ENCODE results near the gene ZC3H4.
"Not testable (repeated sequence)": the region's sequence is repeated elsewhere in the genome, so short reads cannot be mapped to it uniquely, and the experiment has no call there.

ZC3H4 gene

DNA sequence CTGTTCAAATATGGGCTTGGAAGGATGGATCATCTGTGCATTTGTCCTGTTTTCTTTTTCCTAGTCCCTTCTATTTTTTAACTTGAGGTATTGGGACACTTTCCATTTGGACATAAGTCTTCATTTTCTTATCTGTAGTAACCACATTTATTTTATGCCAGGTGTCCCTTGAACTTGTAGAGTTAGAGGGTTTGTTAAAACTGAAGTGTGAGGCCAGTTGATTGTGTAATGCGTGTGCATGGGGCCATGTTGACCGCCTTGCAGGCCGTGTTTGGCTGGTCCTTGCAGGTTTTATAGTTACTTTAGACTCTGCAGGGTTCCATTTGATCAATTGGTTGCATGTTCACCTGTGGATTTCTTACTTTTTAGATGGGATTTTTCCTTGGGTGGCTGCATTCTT is 38.1 kb upstream of the ZC3H4 start:
- H3K27ac ChIP-seq (ENCODE audit: low read depth, low read length) = peak overlapping the region; percentile 59

DNA sequence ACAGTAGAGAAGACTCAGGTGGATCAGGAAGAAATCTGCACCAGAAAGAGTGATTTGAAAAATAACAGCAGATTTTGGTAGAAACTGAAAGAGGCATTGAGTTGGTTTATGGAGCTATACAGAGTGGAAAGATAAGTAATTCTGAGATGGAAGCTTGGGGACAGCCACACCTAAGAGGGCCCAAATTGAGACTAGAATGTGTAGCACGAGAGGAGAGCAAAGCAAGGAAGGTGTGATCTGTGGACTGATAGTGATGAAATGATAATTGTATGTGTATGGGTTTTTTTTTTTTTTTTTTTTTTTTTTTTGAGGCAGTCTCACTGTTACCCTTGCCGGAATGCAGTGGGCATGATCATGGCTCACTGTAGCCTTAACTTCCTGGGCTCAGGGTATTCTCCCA is 33.3 kb upstream of the ZC3H4 start:
- no peaks in the 10 kb centered on the region for H3K9me3 ChIP-seq (ENCODE audit: control insufficient read depth, insufficient read depth, low read length)
- H3K27me3 ChIP-seq (ENCODE audit: control insufficient read depth, insufficient read depth, low read length) = no peaks in the 10 kb centered on the region
- H3K36me3 ChIP-seq (ENCODE audit: control insufficient read depth, insufficient read depth, low read length) = peaks cover 90% of the 10 kb centered on the region
- H3K4me3 ChIP-seq (ENCODE audit: low read depth, low read length) = no peak overlapping the region
- H3K27ac ChIP-seq (ENCODE audit: low read depth, low read length) = no peak overlapping the region
- H3K9ac ChIP-seq (ENCODE audit: low read depth, low read length) = no peak overlapping the region
- peaks cover 5% of the 10 kb centered on the region for H3K4me1 ChIP-seq (ENCODE audit: control insufficient read depth, insufficient read depth, low read length)

More for the DNA sequence above, 38.1 kb upstream of the ZC3H4 start:
- no peaks in the 10 kb centered on the region for H3K27me3 ChIP-seq (ENCODE audit: control insufficient read depth, insufficient read depth, low read length)
- no peak overlapping the region for H3K9ac ChIP-seq (ENCODE audit: low read depth, low read length)
- H3K4me1 ChIP-seq (ENCODE audit: control insufficient read depth, insufficient read depth, low read length) = peaks cover 12% of the 10 kb centered on the region
- H3K9me3 ChIP-seq (ENCODE audit: control insufficient read depth, insufficient read depth, low read length) = no peaks in the 10 kb centered on the region
- no peak overlapping the region for H3K4me3 ChIP-seq (ENCODE audit: low read depth, low read length)
- H3K36me3 ChIP-seq (ENCODE audit: control insufficient read depth, insufficient read depth, low read length) = peaks cover 91% of the 10 kb centered on the region

DNA sequence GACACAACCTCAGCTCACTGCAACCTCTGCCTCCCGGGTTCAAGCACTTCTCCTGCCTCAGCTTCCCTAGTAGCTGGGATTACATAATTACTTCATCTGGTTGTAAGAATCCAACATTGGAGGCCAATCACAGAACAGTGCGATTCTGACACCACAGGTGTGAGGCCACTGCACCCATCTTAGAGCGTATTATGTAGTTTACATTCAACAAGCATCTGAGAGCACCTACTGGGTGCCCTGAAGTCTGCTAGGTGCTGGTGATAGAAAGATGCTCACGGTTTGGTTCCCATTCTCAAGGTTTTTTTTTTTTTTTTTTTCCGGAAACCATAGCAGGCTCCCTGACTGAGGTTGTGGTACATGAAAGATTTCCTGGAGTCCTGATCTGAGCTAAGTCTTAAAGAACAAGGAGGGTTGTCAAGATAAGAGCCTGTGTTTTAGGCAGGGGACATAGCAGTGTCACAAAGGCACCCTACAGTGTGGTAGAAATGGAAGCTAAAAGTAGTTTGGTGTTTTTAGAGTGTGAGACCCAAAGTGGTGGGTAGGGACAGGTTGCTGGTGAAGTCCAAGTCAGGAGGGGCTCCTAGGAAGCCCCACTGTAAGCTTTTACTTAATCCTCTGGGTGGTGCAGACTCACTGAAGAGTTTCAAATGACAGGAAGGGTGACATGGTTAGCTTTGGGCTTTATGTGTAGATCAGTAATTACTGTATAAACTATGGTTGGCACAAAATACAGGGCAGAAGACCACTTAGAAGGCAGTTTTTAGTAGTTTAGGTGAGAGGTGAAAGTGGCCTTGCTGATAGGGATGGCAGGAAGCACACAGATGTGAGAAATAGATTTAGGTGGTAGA is 32.3 kb upstream of the ZC3H4 start:
- Histone ChIP-seq H3K9ac (ENCODE audit: low read depth, low read length) (no peak overlapping the region), H3K4me1 (ENCODE audit: control insufficient read depth, insufficient read depth, low read length) (no peaks in the 10 kb centered on the region), H3K36me3 (ENCODE audit: control insufficient read depth, insufficient read depth, low read length) (peaks cover 85% of the 10 kb centered on the region), H3K27ac (ENCODE audit: low read depth, low read length) (no peak overlapping the region), H3K27me3 (ENCODE audit: control insufficient read depth, insufficient read depth, low read length) (no peaks in the 10 kb centered on the region), H3K9me3 (ENCODE audit: control insufficient read depth, insufficient read depth, low read length) (no peaks in the 10 kb centered on the region), H3K4me3 (ENCODE audit: low read depth, low read length) (no peak overlapping the region)

DNA sequence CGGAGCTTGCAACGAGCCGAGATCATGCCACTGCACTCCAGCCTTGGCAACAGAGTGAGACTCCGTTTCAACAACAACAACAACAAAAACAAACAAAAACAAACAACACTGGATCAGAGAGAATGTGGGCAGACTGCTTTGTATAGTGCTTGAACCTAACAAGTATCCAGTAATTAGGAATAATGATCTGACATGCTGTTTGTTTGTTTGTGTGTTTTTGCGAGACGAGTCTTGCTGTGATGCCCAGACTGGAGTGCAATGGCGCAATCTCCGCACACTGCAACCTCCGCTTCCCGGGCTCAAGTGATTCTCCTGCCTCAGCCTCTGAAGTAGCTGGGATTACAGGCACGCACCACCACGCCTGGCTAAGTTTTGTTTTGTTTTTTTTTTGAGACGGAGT is 31.1 kb upstream of the ZC3H4 start:
- no peaks in the 10 kb centered on the region for H3K4me1 ChIP-seq (ENCODE audit: control insufficient read depth, insufficient read depth, low read length)
- H3K9ac ChIP-seq (ENCODE audit: low read depth, low read length) = no peak overlapping the region
- no peak overlapping the region for H3K4me3 ChIP-seq (ENCODE audit: low read depth, low read length)
- no peaks in the 10 kb centered on the region for H3K9me3 ChIP-seq (ENCODE audit: control insufficient read depth, insufficient read depth, low read length)
- no peaks in the 10 kb centered on the region for H3K27me3 ChIP-seq (ENCODE audit: control insufficient read depth, insufficient read depth, low read length)
- no peak overlapping the region for H3K27ac ChIP-seq (ENCODE audit: low read depth, low read length)
- H3K36me3 ChIP-seq (ENCODE audit: control insufficient read depth, insufficient read depth, low read length) = peaks cover 78% of the 10 kb centered on the region

DNA sequence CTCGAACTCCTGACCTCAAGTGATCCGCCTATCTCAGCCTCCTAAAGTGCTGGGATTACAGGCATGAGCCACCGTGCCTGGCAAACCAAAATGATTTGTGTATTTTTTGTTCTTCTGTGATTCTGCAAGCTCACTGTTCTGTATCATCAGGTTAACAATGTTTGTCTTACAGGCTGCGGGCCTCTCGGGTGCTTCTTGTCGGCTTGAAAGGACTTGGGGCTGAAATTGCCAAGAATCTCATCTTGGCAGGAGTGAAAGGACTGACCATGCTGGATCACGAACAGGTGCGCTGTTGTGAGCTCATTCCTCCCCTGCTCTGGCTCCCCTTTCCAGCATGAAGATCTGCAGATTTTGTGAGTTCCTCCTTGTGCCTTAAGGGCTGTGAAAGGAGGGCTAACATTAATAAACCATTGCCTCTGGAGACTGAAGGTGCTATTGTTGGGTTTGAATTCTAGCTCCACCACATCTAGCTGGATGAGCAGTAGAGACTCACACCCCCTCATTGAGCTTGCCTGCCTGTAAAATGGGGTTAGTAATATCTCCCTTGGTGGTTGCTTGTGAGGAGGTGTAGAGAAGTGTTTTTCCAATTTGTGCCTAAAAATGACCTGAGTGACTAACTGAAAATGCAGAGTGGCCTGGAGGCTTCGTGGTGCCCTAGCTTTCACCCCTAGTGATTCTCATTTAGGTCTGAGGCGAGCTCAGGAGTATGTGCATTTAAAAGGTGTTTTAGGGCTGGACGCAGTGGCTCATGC is 29.9 kb upstream of the ZC3H4 start:
- no peaks in the 10 kb centered on the region for H3K4me1 ChIP-seq (ENCODE audit: control insufficient read depth, insufficient read depth, low read length)
- H3K36me3 ChIP-seq (ENCODE audit: control insufficient read depth, insufficient read depth, low read length) = peaks cover 70% of the 10 kb centered on the region
- no peak overlapping the region for H3K27ac ChIP-seq (ENCODE audit: low read depth, low read length)
- no peak overlapping the region for H3K9ac ChIP-seq (ENCODE audit: low read depth, low read length)
- H3K9me3 ChIP-seq (ENCODE audit: control insufficient read depth, insufficient read depth, low read length) = no peaks in the 10 kb centered on the region
- H3K4me3 ChIP-seq (ENCODE audit: low read depth, low read length) = no peak overlapping the region
- no peaks in the 10 kb centered on the region for H3K27me3 ChIP-seq (ENCODE audit: control insufficient read depth, insufficient read depth, low read length)

DNA sequence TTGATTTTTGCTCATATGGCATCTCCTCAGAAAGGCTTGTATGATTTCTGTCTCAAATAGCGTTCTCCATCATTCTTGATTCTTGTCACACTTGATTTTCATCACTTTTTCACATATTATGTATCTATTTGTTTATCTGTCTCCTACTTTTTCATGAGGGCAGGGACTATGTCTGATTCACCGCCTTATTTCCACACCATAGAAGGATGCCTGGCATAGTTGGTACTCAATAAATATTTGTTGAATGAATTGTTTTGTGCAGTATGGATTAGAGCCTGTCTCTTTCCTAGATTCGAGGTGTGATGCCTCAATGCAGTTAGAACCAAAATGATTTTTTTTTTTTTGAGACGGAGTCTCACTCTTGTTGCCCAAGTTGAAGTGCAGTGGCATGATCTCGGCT is 29.2 kb upstream of the ZC3H4 start:
- H3K36me3 ChIP-seq (ENCODE audit: control insufficient read depth, insufficient read depth, low read length) = peaks cover 68% of the 10 kb centered on the region
- H3K27me3 ChIP-seq (ENCODE audit: control insufficient read depth, insufficient read depth, low read length) = no peaks in the 10 kb centered on the region
- H3K4me1 ChIP-seq (ENCODE audit: control insufficient read depth, insufficient read depth, low read length) = no peaks in the 10 kb centered on the region
- H3K4me3 ChIP-seq (ENCODE audit: low read depth, low read length) = no peak overlapping the region
- no peak overlapping the region for H3K27ac ChIP-seq (ENCODE audit: low read depth, low read length)
- no peaks in the 10 kb centered on the region for H3K9me3 ChIP-seq (ENCODE audit: control insufficient read depth, insufficient read depth, low read length)
- no peak overlapping the region for H3K9ac ChIP-seq (ENCODE audit: low read depth, low read length)

DNA sequence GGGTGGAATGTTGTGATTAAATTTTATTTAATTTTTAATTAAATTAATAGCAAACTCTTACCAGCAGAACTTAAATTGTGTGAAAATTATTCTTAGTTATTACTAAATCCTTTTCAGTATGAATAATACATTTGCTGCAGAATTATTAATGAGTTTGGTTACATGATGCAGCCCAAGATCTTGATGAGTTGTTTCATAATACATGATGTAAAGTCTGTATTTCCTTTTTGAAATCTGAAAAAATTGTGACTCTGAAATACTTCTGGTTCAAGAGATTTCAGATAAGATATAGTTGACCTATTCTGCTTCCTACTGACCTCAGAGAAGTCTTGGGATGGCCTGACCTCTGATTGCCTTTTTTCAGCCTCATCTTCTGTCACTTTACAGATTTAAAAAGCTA is 28.1 kb upstream of the ZC3H4 start:
- no peaks in the 10 kb centered on the region for H3K4me1 ChIP-seq (ENCODE audit: control insufficient read depth, insufficient read depth, low read length)
- peaks cover 68% of the 10 kb centered on the region for H3K36me3 ChIP-seq (ENCODE audit: control insufficient read depth, insufficient read depth, low read length)
- no peaks in the 10 kb centered on the region for H3K27me3 ChIP-seq (ENCODE audit: control insufficient read depth, insufficient read depth, low read length)
- H3K9ac ChIP-seq (ENCODE audit: low read depth, low read length) = no peak overlapping the region
- H3K4me3 ChIP-seq (ENCODE audit: low read depth, low read length) = no peak overlapping the region
- peak overlapping the region; percentile 28 for H3K27ac ChIP-seq (ENCODE audit: low read depth, low read length)
- no peaks in the 10 kb centered on the region for H3K9me3 ChIP-seq (ENCODE audit: control insufficient read depth, insufficient read depth, low read length)

DNA sequence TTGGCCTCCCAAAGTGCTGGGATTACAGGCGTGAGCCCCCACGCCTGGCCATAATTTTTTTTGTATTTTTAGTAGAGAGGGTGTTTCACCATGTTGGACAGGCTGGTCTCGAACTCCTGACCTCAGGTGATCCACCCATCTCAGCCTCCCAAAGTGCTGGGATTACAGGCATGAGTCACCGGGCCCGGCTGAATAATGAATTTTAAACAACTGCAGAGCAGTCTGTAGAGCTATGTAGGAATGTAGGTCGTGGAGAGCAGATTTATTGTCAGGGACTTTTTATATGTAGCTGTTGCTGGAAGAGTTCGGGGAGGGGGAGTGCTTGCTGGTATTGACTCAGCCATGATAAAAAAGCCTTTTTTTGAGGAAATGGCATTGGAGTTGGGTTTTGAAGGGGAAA is 27.7 kb upstream of the ZC3H4 start:
- not testable (repeated sequence) for H3K27me3 ChIP-seq (ENCODE audit: control insufficient read depth, insufficient read depth, low read length); H3K4me1 ChIP-seq (ENCODE audit: control insufficient read depth, insufficient read depth, low read length); H3K9me3 ChIP-seq (ENCODE audit: control insufficient read depth, insufficient read depth, low read length); H3K4me3 ChIP-seq (ENCODE audit: low read depth, low read length); H3K27ac ChIP-seq (ENCODE audit: low read depth, low read length); H3K9ac ChIP-seq (ENCODE audit: low read depth, low read length)
- peaks cover 65% of the 10 kb centered on the region for H3K36me3 ChIP-seq (ENCODE audit: control insufficient read depth, insufficient read depth, low read length)

DNA sequence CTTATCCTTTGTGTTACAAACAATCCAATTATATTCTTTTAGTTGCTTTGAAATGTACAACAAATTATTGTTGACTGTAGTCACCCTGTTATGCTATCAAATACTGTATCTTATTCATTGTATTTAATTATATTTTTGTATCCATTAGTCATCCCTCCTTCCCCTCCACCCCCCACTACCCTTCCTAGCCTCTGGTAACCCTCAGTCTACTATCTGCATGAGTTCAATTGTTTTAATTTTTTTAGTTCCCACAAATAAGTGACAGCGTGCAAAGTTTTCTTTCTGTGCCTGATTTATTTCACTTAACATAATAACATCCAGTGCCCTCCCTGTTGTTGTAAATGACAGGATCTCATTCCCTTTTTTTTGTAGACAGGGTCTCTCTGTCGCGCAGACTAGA is 21.6 kb upstream of the ZC3H4 start:
- Histone ChIP-seq H3K9ac (ENCODE audit: low read depth, low read length) (no peak overlapping the region), H3K4me1 (ENCODE audit: control insufficient read depth, insufficient read depth, low read length) (peaks cover 19% of the 10 kb centered on the region), H3K9me3 (ENCODE audit: control insufficient read depth, insufficient read depth, low read length) (no peaks in the 10 kb centered on the region), H3K27me3 (ENCODE audit: control insufficient read depth, insufficient read depth, low read length) (no peaks in the 10 kb centered on the region), H3K36me3 (ENCODE audit: control insufficient read depth, insufficient read depth, low read length) (peaks cover 47% of the 10 kb centered on the region), H3K4me3 (ENCODE audit: low read depth, low read length) (no peak overlapping the region), H3K27ac (ENCODE audit: low read depth, low read length) (no peak overlapping the region)

DNA sequence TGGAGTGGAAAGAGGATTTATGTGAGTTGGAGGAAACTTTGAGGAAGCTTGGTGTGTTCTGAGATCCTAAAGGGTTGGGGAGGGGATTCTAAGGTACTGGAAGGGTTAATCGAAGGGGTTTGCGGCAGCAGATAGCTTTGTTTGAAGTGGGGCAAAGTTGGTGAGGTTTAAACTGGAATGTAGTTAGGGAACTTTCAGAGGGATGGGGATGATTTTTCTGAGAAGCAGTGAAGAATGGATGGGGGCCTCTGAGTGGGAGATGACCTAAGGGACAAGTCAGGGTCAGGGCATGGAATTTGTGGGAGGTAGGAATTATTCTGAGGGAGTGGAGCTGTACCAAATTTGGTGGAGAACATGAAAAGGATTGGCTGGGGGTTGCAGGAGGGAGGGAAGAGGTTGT is 21.0 kb upstream of the ZC3H4 start:
- Histone ChIP-seq H3K27ac (ENCODE audit: low read depth, low read length) (no peak overlapping the region), H3K36me3 (ENCODE audit: control insufficient read depth, insufficient read depth, low read length) (peaks cover 47% of the 10 kb centered on the region), H3K4me1 (ENCODE audit: control insufficient read depth, insufficient read depth, low read length) (peaks cover 19% of the 10 kb centered on the region), H3K4me3 (ENCODE audit: low read depth, low read length) (peak overlapping the region; percentile 23), H3K27me3 (ENCODE audit: control insufficient read depth, insufficient read depth, low read length) (no peaks in the 10 kb centered on the region), H3K9ac (ENCODE audit: low read depth, low read length) (no peak overlapping the region), H3K9me3 (ENCODE audit: control insufficient read depth, insufficient read depth, low read length) (no peaks in the 10 kb centered on the region)

DNA sequence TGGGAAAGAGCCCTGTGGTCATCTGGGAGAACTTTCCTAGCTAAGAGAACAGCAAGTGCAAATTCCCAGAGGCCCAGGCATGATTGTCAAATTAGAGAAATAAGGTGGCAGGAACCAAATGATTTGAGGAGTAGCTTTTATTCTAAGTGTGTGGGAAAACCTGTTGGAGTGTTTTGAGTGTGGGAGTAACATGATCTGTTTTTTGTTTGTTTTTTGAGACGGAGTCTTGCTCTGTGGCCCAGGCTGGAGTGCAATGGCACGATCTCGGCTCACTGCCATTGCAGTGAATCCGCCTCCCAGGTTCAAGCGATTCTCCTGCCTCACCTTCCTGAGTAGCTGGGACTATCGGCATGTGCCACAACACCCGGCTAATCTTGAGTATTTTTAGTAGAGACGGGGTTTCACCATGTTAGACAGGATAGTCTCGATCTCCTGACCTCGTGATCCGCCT is 19.5 kb upstream of the ZC3H4 start:
- Histone ChIP-seq H3K4me3 (ENCODE audit: low read depth, low read length) (peak overlapping the region; percentile 94), H3K9me3 (ENCODE audit: control insufficient read depth, insufficient read depth, low read length) (no peaks in the 10 kb centered on the region), H3K27me3 (ENCODE audit: control insufficient read depth, insufficient read depth, low read length) (no peaks in the 10 kb centered on the region), H3K9ac (ENCODE audit: low read depth, low read length) (peak overlapping the region; percentile 24; the same call in 1 of the 2 replicates), H3K36me3 (ENCODE audit: control insufficient read depth, insufficient read depth, low read length) (peaks cover 41% of the 10 kb centered on the region), H3K27ac (ENCODE audit: low read depth, low read length) (no peak overlapping the region), H3K4me1 (ENCODE audit: control insufficient read depth, insufficient read depth, low read length) (peaks cover 19% of the 10 kb centered on the region)

Measured in HUES48 (cell line).